ENCODE data around the gene SHC3. TPM values are rescaled to one million over a fixed set of nuclear protein-coding genes. Genes with fewer than 3 reads are reported as not detected.

SHC3 gene
- total RNA-seq, 4 donors from 2014 or later, result 2.2 to 4.0 (median 3.1) TPM

DNA sequence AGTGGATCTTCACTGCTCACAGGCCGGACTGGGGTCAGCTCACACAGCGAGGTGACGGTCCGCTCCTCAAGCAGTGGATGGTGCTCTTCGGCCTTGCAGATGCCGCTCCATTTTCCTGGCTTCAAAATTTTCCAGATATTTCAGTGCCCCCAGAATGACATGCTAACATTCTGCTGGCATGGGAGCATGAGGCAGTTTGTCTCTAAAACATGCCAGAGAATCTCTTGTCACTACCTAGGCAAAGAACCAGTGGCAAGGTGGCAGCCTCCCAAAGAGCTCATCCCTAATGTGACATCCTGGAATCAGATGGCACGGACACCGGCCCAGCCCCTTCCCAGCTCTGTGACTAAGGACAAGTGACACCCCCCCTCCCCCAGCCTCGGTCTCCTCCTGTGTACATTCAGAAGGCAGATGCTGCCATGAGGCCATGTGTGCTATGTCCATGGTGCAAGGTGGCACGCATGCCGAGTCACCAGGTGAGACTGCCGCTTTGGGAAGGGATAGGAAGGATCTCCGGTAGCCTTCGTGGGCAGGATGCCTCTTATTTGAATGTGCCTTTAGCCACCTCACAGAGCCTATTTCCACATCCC, 184.7 kb downstream of the SHC3 start:
- Histone ChIP-seq H3K36me3 (peaks cover 0 to 14% (median 12%) of the 10 kb centered on the region in 4 donors), H3K27ac (replicated peaks in 1 of 4) (peak overlapping the region; percentile 97 to 100 (median 99)), H3K4me3 (peak overlapping the region; percentile 86 to 100 (median 97)), H3K27me3 (no peaks in the 10 kb centered on the region), H3K9me3 (no peaks in the 10 kb centered on the region), H3K4me1 (peaks cover 45 to 86% (median 82%) of the 10 kb centered on the region in 4 donors)
- 33% methylated on average over 12 of the region's 14 CpGs for WGBS
- intact Hi-C loops (cut with DNase I), result loop anchor here (5.0 kb wide), 1 partner anchor 347 kb away; no protein-coding TSS in a partner anchor
- DNase-seq (ENCODE audit: extremely low spot score), result no peak
- no peak for TF ChIP-seq POLR2A (IDR thresholded peaks at IDR 0.05; ENCODE audit: low read depth)
- peak in 1 of 2 donors; percentile 46 for TF ChIP-seq POLR2AphosphoS5 (IDR thresholded peaks at IDR 0.05)

DNA sequence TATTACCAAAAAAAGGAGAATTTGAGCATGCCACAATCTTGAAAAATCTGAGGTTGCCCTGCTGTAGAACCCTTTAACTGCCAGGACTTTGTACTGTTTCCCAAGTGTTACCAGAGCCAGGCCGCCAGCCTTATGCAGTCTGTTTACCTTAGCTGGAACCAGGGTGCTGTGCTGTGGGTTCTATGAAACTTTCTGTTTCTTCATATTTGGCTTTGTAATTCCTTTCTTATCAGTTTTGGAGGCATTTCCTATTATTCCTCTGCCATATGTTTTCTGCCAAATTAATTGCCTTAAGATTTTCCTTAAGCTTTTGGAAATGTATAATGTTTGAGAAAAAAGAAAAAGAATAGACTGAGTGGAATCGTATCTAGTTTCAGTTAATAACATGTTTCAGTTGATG, 185.3 kb downstream of the SHC3 start:
- H3K9me3 ChIP-seq, result no peaks in the 10 kb centered on the region
- peak overlapping the region; percentile 97 to 100 (median 99) for H3K27ac ChIP-seq (replicated peaks in 1 of 4)
- DNase-seq (ENCODE audit: extremely low spot score), result no peak
- TF ChIP-seq, protein P1, sequence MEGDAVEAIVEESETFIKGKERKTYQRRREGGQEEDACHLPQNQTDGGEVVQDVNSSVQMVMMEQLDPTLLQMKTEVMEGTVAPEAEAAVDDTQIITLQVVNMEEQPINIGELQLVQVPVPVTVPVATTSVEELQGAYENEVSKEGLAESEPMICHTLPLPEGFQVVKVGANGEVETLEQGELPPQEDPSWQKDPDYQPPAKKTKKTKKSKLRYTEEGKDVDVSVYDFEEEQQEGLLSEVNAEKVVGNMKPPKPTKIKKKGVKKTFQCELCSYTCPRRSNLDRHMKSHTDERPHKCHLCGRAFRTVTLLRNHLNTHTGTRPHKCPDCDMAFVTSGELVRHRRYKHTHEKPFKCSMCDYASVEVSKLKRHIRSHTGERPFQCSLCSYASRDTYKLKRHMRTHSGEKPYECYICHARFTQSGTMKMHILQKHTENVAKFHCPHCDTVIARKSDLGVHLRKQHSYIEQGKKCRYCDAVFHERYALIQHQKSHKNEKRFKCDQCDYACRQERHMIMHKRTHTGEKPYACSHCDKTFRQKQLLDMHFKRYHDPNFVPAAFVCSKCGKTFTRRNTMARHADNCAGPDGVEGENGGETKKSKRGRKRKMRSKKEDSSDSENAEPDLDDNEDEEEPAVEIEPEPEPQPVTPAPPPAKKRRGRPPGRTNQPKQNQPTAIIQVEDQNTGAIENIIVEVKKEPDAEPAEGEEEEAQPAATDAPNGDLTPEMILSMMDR (IDR thresholded peaks at IDR 0.05), result no peak
- TF ChIP-seq POLR2A (IDR thresholded peaks at IDR 0.05; ENCODE audit: low read depth) (no peak), EP300 (IDR thresholded peaks at IDR 0.05) (no peak), POLR2AphosphoS5 (IDR thresholded peaks at IDR 0.05) (no peak)
- H3K36me3 ChIP-seq, result peaks cover 0 to 14% (median 12%) of the 10 kb centered on the region in 4 donors
- H3K4me3 ChIP-seq, result peak overlapping the region; percentile 86 to 100 (median 97)
- no peaks in the 10 kb centered on the region for H3K27me3 ChIP-seq
- 33% methylated on average over 2 of the region's 2 CpGs for WGBS
- H3K4me1 ChIP-seq, result peaks cover 39 to 84% (median 80%) of the 10 kb centered on the region in 4 donors
- intact Hi-C loops (cut with DNase I), result loop anchor here (5.0 kb wide), 1 partner anchor 346 kb away; no protein-coding TSS in a partner anchor

DNA sequence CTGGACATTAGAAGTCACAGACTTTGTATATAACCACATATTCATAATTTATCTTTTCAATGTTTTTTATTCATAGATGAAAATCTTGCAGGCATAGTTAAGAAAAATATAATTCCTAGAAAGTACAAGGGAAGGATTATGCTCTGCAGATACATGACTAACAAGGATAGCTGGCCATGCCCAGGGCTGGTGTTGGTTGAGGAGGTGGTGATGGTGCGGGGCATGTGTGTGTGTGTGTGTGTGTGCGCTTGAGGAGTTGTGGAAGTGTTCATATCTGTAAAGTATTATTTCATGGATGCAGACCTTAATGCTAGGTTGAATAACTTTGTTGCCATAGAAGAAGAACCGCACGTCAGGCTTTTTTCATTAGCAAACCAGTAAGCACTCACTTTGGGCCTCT, 186.1 kb downstream of the SHC3 start:
- 24% methylated on average over 4 of the region's 4 CpGs for WGBS
- Histone ChIP-seq H3K9me3 (no peaks in the 10 kb centered on the region), H3K4me1 (peaks cover 31 to 76% (median 72%) of the 10 kb centered on the region in 4 donors), H3K27me3 (peaks cover 0 to 4% (median 0%) of the 10 kb centered on the region in 4 donors), H3K27ac (replicated peaks in 1 of 4) (peak overlapping the region; percentile 97 to 100 (median 99)), H3K36me3 (peaks cover 0 to 13% (median 10%) of the 10 kb centered on the region in 4 donors), H3K4me3 (peak overlapping the region; percentile 86 to 100 (median 97))
- intact Hi-C loops (cut with DNase I), result loop anchor here (5.0 kb wide), 1 partner anchor 345 kb away; no protein-coding TSS in a partner anchor
- no peak for TF ChIP-seq EP300 (IDR thresholded peaks at IDR 0.05)
- TF ChIP-seq POLR2A (IDR thresholded peaks at IDR 0.05; ENCODE audit: low read depth), result no peak
- TF ChIP-seq, protein P1 (IDR thresholded peaks at IDR 0.05), result no peak
- TF ChIP-seq POLR2AphosphoS5 (IDR thresholded peaks at IDR 0.05), result no peak
- DNase-seq (ENCODE audit: extremely low spot score), result no peak

DNA sequence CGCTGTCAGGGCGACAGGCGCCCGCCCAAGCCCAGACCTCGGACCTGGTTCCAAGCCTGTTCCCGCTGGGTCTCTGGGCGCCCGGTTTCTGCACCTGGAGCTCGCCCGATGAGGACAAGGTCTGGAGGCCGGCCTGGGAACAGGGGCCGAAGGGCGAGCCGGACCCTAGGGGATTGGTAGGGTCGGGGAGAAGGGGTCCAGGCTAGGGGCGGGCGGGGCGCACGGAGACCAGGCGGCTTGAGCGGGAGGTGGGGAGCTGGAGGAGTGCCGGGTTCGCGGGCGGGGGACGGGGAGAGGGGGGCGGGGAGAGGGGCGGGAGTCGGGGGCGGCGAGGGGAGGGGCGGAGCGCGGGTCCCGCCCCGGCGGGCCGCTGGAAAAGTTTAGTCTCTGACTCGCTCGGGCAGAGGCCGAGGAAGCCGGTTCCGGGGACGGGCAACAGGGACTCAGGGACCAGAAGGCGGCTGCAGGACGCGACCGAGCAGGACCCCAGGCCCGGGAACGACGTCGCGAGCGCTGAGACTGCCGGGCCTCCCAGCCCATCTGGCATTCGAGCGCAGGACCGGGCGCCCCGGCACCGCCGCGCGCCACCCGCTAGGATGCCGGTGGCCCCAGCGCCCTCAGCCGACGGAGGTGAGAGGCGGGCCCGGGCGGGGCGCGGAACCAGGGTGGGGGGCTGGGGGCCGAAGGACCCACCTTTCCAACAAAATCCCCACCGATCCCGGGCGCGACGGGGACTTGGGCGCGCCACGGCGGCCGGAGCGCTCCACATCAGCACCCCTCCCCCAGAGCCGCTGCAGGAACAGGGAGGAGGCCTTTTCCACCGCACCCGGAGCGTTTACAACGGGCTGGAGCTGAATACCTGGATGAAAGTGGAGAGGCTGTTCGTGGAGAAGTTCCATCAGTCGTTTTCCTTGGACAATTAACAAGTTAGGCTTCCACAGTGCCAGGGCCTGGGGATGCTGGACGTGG, 187.3 kb downstream of the SHC3 start, which contains the start of gene S1PR3:
S1PR3 (plus strand) TSS at position 403 of the 969 bp plus-strand sequence. CDS start 9,733 bp downstream, outside the sequence.
- Histone ChIP-seq H3K4me3 (peak within 1 kb of the TSS; percentile 86 to 100 (median 97)), H3K36me3 (peaks cover 0 to 12% (median 6%) of the 10 kb centered on the region in 4 donors), H3K27me3 (peaks cover 0 to 4% (median 0%) of the 10 kb centered on the region in 4 donors), H3K27ac (replicated peaks in 1 of 4) (peak within 1 kb of the TSS; percentile 97 to 100 (median 99)), H3K4me1 (peaks cover 28 to 64% (median 60%) of the 10 kb centered on the region in 4 donors), H3K9me3 (no peaks in the 10 kb centered on the region)
- TF ChIP-seq, protein P1 (IDR thresholded peaks at IDR 0.05), result peak in 1 of 3 experiments; percentile 31
- TF ChIP-seq POLR2AphosphoS5 (IDR thresholded peaks at IDR 0.05) (peak; percentile 94 to 97), POLR2A (IDR thresholded peaks at IDR 0.05; ENCODE audit: low read depth) (no peak), EP300 (IDR thresholded peaks at IDR 0.05) (no peak)
- 2% methylated on average over 17 of the region's 94 CpGs for WGBS
- intact Hi-C loops (cut with DNase I), result loop anchor here (5.0 kb wide), 1 partner anchor 344 kb away; no protein-coding TSS in a partner anchor
- no peak for DNase-seq (ENCODE audit: extremely low spot score)
